SW480 (cell line): ENCODE data around the gene HARBI1.
"Not testable (repeated sequence)": the region's sequence is repeated elsewhere in the genome, so short reads cannot be mapped to it uniquely, and the experiment has no call there.

ENCODE experiments used
- DNase-seq: peaks from one replicate; pipeline ENCODE4 v3.0.0-alpha.2; 2016; ENCODE audit warnings: low spot score

Gene HARBI1

DNA sequence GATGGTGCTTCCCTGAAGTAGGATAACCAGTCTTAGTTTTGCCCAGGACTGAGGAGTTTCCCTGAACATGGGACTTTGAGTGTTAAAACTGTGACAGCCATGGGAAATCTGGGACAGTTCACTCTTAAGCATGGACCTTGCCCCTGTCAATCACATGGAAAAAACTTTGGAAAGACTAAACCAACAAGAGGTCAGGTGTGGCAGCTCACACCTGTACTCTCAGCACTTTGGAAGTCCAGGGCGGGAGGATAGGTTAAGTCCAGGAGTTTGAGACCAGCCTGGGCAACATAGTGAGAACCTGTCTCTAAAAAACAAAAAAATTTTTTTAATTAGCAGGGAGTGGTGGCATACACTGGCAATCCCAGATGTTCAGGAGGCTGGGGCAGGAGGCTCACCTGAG, 19.9 kb downstream of the HARBI1 start:
- DNase-seq = no peak

GRCh38 chr11:46594785-46595184, 22.2 kb downstream of the HARBI1 start:
- no peak for DNase-seq

- no peak for DNase-seq
Observed at GRCh38 chr11:46594374-46594700, 22.7 kb downstream of the HARBI1 start.

- peak; percentile 92 for DNase-seq
Observed at GRCh38 chr11:46593550-46594373, 23.3 kb downstream of the HARBI1 start, which contains the start of gene AMBRA1. TSS of gene AMBRA1 (minus strand) at chr11:46594023. CDS start at chr11:46548380, 45,643 bp downstream.

DNA sequence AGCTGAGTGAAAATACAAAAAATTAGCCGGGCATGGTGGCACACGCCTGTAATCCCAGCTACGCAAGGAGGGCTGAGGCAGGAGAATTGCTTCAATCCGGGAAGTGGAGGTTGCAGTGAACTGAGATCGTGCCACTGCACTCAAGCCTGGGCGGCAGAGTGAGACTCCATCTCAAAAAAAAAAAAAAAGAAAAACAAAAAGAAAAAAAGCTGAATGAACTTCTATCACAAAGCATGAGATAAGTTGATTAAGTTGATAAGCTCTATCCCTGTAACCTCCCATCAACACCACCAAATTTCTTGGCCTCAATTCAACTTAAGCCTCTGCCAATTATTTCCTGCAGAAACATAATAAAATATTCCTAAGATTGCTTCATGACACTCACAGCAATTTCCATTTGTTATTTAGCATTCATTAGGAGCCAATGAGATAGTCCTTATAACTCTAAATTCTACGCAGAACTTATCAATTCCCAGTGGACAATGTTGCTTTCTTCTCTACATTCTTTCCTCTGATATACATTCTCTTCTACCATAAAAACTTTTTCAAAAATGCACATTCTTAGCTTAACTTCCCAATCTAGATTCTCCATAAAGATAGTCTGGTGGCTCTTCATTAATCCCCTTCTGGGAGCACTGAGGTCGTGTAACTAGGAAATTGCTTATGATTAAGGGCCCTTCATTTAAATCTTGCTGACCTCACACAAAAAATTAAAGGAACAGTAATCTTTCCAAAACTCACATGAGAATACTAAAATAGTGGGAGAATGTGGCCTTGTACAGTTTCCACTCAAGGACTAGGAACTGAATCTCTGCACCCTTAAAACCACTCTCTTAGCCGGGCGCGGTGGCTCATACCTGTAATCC, 26.1 kb downstream of the HARBI1 start:
- DNase-seq = no peak

DNA sequence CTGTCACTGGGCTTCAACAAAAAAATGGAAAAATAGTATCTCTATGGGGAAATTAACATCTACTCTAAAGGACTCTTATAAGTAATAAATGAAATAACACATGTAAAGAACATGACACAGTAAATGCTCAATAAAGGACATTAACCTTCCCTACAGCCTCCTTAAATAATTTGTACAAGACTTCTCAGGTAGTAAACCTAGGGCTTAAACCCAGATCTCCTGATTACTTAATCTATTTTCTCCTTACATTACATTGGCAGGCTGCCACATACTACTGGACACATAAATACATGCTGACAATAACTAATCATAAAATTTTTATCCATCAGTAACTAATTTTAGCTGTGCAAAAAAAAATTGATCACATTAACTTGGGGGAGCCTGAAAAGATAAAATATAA, 28.1 kb downstream of the HARBI1 start:
- DNase-seq = no peak

DNA sequence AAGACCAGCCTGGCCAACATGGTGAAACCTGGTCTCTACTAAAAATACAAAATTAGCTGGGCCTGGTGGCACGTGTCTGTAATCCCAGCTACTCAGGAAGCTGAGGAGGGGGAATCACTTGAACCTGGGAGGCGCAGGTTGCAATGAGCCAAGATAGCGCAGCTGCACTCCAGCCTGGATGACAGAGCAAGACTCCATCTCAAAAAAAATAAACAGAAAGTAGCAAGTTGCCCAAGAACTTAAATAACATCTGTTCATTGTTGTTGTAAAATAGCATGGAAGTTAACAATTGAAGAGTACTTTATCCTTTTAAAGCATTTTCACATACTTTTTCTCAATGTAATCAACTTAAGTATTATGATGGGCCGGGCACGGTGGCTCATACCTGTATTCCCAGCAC, 28.9 kb downstream of the HARBI1 start:
- no peak for DNase-seq

DNA sequence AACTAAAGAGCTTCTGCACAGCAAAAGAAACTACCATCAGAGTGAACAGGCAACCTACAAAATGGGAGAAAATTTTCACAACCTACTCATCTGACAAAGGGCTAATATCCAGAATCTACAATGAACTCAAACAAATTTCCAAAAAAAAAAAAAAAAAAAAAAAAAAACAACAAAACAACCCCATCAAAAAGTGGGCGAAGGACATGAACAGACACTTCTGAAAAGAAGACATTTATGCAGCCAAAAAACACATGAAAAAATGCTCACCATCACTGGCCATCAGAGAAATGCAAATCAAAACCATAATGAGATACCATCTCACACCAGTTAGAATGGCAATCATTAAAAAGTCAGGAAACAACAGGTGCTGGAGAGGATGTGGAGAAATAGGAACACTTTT, 33.5 kb downstream of the HARBI1 start:
- not testable (repeated sequence) for DNase-seq

- no peak for DNase-seq
Observed at GRCh38 chr11:46582588-46582987, 34.4 kb downstream of the HARBI1 start.

DNA sequence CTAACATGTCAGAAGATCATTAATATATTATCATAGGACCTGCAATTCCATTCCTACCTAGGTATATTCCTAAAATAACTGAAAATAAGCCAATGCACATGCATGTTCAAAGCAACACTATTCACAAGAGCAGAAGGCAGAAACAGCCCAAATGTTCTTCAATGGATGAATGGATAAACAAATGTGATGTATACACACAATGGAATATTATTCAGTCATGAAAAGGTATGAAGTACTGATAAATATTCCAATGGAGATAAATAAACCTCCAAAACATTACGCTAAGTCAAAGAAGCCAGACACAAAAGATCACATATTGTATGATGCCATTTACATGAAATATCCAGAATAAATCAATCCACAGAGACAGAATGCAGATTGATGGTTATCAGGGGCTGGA, 40.0 kb downstream of the HARBI1 start:
- DNase-seq = no peak

DNA sequence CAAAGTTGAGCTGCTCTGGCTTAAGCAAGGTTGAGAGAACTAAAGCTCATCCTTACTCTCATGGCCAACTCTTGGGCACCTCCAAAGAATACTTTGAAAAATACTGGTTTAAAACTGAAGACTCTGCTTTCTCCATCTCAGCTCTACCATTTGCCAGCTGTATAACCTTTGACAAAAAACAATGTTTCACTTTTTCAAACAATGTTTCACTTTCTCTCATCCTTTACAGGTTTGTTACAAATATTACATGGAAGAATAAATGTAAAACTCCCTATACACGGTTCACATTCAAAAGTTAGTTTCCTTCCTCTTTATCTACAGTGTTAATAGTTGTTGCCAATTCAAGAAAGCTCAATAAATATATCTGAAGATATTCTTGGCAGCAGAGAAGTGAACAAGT, 42.4 kb downstream of the HARBI1 start:
- no peak for DNase-seq

- no peak for DNase-seq
Observed at GRCh38 chr11:46570790-46571398, 46.1 kb downstream of the HARBI1 start.

GRCh38 chr11:46565232-46565840, 51.7 kb downstream of the HARBI1 start:
- no peak for DNase-seq

DNA sequence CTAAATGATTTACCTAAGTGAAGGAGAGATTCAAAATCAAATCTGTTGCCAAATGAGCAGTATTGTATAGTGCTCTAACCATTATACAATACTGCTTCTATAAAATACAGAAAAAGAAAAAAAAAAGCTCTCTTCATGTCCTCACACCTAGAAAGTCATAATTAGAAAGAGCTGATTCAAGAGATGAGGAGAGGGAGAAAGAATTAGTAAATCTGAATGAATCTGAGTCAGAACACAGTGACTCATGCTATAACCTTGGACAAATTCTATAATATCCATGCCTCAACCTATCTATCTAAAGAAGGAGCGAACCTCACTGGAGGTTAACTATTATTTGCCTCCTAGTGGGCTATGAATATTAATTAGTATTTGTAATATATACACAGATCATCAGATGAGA, 52.6 kb downstream of the HARBI1 start:
- DNase-seq = no peak

DNA sequence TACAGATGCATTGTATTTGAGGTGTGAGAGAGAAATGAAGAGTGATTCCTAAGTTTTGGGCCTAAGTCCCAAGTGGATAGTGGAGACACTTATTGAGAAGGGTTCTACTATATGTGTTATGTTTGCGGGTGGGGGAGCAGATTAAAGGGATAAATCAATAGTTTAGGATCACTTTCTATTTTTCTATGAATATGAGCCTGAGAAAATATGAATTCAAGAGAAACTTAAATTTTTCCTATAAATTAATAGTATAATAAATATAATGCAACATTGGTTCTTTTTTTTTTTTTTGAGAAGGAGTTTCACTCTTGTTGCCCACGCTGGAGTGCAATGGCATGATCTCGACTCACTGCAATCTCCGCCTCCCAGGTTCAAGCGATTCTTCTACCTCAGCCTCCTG, 54.5 kb downstream of the HARBI1 start:
- DNase-seq = no peak

- no peak for DNase-seq
Observed at GRCh38 chr11:46560300-46560991, 56.6 kb downstream of the HARBI1 start.

DNA sequence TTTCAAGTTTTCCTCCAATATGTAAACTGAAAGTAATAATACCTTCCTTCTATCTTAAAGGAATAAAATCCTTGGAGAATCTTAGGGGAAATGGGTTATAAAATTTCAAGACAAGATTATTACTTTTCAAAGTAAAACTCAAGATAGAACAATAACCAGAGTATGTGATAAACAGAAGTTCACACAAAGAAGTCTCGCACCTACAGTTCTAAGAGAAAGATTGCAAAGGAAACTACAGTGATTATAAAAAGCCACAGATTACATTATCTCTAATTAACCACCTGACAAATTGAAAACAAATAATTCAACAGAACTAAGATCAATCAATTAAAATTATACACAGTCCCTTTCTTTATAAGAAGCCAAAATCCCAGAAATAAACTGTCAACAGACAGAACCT, 57.2 kb downstream of the HARBI1 start:
- DNase-seq = no peak

- no peak for DNase-seq
Observed at GRCh38 chr11:46557684-46558151, 59.3 kb downstream of the HARBI1 start.

- no peak for DNase-seq
Observed at GRCh38 chr11:46555267-46556054, 61.6 kb downstream of the HARBI1 start.

DNA sequence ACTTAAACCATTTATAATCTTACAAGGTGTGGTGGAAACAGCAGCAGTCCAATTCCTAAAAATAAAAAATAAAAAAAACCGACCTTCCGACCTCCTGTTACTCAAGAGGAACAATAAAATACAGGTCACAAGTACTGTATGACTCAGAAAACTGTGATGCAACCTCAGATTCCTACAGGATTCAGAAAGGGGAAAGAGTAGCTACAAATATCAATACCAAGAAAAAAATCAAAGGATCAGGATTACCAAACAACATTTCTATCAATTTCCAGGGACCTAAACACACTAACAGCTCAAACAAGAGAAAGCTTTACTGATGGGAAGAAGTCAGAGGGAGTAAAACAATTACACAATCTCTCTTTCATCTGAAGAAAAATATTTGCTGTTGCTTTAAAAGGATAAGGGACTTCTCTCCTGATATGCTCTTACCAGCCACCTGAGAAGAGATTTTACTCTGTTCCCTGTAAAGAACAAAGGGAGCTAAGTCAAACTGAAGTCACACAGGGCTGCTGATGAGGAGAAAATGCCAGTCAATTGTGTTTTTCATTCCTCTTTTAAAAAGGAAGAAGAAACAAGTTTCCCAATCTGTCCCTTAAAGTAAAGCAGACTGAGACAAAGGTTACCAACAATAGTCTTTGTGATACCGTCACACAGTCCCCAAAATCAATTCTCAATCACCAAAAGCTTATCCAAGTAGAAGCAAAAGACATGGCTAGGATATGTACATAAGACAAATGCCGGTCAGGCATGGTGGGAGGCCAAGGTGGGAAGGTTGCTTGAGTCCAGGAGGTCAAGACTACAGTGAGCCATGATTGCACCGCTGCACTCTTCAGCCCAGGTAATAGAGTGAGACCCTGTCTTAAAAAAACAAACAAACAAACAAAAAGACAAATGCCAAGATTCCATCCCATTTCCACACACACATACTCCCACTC, 62.5 kb downstream of the HARBI1 start:
- peak; percentile 86 for DNase-seq
